LNCaP clone FGC (cell line): ENCODE measurements around the gene LMX1A.

Source experiments
- DNase-seq: peaks from one replicate; pipeline ENCODE4 v3.0.0-alpha.2; 2011; ENCODE audit warnings: low read depth
- H3K4me3 ChIP-seq: 2 replicates; pipeline ENCODE4 v1.5.1; 2011; ENCODE audit warnings: mild to moderate bottlenecking, low read depth, low read length, control low read depth
- CTCF ChIP-seq: IDR thresholded peaks from 2 replicates; pipeline ENCODE4 v1.5.1; 2012; ENCODE audit warnings: mild to moderate bottlenecking; ENCODE audit not compliant: control insufficient read depth, insufficient read depth; ENCODE audit errors: extremely low read depth

The LMX1A gene

DNA sequence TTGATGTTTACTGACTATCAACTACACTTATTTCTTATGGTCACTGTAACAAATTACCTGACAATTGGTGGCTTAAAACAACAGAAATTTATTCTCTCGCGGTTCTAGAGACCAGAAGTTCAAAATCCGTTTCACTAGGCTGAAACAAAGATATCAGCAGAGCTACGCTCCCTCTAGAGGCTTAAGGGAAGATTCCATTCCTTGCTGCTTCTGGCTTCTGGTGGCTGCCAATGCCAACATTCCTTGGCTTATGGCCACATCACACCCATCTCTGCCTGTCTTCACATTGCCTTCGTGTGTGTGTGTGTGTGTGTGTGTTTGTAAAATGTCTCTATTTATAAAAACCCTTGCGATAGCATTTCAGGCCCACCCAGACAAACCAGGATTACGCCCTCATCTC lies 66.4 kb downstream of the LMX1A start:
- no peak for DNase-seq

GRCh38 chr1:165289556-165289955 lies 67.0 kb downstream of the LMX1A start:
- TF ChIP-seq CTCF: no peak
- no peak overlapping the region for H3K4me3 ChIP-seq
- no peak for DNase-seq

More for the DNA sequence above, 66.4 kb downstream of the LMX1A start:
- H3K4me3 ChIP-seq: no peak overlapping the region
- TF ChIP-seq CTCF: 0 out of 2 replicates have a peak, but pooled peaks have one; percentile 4

DNA sequence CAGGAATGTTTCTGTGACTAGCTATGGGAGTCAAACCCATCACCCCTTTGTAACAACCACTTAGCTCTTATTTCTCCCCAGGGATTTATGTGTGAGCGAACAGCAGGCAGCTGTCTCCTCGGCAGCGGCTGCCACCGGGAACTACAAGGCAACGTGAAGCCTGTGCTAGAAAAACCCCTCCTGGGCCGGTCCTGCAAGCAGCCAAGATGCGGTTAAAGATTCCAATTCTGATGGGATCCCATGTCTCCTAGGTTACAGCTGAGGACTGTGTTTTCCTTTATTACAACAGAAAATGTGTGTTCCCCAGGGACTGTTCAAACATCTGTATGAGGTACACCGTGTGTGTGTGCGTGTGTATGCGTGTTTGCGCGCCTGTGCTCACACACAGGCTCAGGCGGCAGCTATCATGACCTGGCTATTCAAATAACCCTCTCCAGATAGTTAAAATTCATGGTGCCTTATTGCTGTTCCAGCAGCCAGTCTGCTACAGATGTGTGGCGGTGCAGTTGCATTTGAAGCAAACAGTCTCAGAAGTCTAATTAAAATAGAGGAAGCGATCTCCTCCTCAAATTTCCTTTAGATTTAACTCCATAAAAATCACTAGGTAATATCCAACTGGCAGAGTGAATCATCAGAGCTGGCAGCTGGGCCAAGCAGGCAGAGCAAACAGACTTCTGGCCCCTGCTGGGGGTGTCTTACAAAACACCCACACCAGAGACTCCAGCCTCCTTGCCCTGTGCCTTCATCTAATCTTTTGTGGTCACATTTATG lies 68.0 kb downstream of the LMX1A start:
- no peak for TF ChIP-seq CTCF
- no peak overlapping the region for H3K4me3 ChIP-seq
- peak; percentile 36 for DNase-seq

DNA sequence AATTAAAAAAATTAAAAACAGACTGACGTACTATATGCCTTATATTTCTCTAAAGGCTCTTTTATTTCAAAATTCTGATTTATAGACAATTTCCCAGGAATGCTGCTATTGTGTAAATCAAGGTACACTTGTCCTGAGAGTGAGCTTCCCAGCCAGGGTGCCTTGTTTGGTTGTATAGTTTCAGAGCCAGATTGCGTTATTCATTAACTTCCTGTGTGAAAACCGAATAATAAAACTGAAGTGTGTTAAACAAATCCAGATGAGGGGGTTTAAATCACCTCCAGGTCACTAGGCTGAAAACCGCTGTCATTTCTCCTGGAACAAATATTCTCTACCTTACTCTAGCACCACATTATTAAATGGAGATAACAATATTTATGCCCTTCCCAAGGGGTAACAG lies 68.7 kb downstream of the LMX1A start:
- no peak for TF ChIP-seq CTCF
- H3K4me3 ChIP-seq: no peak overlapping the region
- no peak for DNase-seq

- no peak for TF ChIP-seq CTCF
- DNase-seq: no peak
- H3K4me3 ChIP-seq: no peak overlapping the region
Observed at GRCh38 chr1:165287329-165287728, 69.2 kb downstream of the LMX1A start.

DNA sequence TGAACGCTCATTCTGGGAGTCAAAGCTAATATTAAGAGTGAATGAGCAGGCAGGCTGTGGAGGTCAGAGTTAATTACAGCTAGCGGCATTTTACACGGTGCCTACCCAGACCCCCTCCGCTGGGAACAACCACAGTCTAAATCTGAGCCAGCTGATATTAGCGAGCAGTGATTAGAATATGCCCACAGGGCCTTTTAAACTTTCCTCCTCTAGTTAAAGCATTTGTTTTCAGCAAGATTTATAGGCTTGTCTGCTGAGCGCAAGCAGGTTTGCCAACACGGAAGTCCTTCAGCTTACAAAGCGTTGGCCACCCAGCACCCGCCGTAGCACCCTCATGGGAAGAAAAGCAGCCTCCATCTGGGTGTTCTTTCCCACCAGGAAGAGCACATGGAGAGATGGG lies 72.1 kb downstream of the LMX1A start:
- no peak for TF ChIP-seq CTCF
- peak; percentile 81 for DNase-seq
- peak overlapping the region; percentile 8; the same call in 1 of the 2 replicates for H3K4me3 ChIP-seq
